HT-29 (cell line): ENCODE results near the gene PCDHB9. TPM values are rescaled to one million over a fixed set of nuclear protein-coding genes. Genes with fewer than 3 reads are reported as not detected.
"Not testable (repeated sequence)": the region's sequence is repeated elsewhere in the genome, so short reads cannot be mapped to it uniquely, and the experiment has no call there.

Source experiments
- DNase-seq: peaks from one replicate; pipeline ENCODE4 v3.0.0-alpha.2; 2015; ENCODE audit warnings: low spot score
- total RNA-seq: library from RNA; depleted of rRNA; stranded (reverse); fragments of >200 nt; shearing (Covaris generic); gene quantifications from 2 replicates; pipeline ENCODE4 v1.2.3, GENCODE V29; 2014

Gene PCDHB9
- total RNA-seq, 1 experiment from 2014 or later: 0.25 TPM

DNA sequence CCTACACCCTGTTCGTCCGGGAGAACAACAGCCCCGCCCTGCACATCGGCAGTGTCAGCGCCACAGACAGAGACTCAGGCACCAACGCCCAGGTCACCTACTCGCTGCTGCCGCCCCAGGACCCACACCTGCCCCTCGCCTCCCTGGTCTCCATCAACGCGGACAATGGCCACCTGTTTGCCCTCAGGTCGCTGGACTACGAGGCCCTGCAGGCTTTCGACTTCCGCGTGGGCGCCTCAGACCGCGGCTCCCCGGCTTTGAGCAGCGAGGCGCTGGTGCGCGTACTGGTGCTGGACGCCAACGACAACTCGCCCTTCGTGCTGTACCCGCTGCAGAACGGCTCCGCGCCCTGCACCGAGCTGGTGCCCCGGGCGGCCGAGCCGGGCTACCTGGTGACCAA lies 1.7 kb downstream of the PCDHB9 start:
- DNase-seq: not testable (repeated sequence)

DNA sequence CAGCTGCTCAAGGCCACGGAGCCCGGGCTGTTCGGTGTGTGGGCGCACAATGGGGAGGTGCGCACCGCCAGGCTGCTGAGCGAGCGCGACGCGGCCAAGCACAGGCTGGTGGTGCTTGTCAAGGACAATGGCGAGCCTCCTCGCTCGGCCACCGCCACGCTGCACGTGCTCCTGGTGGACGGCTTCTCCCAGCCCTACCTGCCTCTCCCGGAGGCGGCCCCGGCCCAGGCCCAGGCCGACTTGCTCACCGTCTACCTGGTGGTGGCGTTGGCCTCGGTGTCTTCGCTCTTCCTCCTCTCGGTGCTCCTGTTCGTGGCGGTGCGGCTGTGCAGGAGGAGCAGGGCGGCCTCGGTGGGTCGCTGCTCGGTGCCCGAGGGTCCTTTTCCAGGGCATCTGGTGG lies 2.2 kb downstream of the PCDHB9 start:
- DNase-seq: not testable (repeated sequence)

DNA sequence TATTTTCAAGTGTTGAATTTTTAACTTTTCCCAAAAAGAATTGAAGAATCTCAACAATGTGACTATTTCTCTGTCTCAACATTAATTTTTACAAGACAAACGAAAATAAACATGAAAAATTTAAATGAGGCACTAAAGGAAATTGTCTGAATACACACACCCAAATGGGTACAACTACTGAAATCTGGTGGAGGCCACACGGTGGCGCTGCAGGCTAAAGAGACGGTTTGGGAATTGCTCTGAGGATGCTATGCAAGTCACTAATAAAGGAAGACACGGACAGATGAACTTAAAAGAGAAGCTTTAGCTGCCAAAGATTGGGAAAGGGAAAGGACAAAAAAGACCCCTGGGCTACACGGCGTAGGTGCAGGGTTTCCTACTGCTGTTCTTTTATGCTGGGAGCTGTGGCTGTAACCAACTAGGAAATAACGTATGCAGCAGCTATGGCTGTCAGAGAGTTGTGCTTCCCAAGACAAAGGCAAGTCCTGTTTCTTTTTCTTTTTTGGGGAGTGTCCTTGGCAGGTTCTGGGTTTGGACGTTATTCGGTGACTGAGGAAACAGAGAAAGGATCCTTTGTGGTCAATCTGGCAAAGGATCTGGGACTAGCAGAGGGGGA lies 5.3 kb downstream of the PCDHB9 start, which contains the start of gene PCDHB10:
Gene PCDHB10, plus strand, starts transcription at position 244 of the 616 bp plus-strand sequence. Its CDS starts 200 bp downstream, at position 444.
- peak; percentile 54 for DNase-seq

DNA sequence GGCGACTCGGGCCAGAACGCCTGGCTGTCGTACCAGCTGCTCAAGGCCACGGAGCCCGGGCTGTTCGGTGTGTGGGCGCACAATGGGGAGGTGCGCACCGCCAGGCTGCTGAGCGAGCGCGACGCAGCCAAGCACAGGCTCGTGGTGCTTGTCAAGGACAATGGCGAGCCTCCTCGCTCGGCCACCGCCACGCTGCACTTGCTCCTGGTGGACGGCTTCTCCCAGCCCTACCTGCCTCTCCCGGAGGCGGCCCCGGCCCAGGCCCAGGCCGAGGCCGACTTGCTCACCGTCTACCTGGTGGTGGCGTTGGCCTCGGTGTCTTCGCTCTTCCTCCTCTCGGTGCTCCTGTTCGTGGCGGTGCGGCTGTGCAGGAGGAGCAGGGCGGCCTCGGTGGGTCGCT lies 7.4 kb downstream of the PCDHB9 start:
- DNase-seq: not testable (repeated sequence)

DNA sequence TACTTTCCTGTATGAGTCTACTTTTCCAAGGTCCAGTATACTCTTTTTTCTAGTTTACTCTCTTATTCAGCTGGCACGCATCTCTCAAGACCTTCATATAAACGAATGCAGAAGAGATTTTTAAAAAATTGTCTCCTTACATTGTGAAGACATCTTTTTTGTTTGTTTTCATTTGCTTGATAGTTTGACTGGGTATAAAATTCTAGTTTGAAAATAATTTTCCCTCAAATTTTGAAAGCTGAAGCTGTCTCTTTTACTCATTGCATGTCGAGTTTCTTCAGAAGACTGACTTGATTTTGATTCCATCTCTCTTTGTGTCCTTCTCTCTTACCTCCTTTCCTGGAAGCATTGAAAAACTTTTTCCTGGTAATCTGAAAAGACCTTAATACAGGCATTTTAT lies 9.4 kb downstream of the PCDHB9 start:
- DNase-seq: no peak

DNA sequence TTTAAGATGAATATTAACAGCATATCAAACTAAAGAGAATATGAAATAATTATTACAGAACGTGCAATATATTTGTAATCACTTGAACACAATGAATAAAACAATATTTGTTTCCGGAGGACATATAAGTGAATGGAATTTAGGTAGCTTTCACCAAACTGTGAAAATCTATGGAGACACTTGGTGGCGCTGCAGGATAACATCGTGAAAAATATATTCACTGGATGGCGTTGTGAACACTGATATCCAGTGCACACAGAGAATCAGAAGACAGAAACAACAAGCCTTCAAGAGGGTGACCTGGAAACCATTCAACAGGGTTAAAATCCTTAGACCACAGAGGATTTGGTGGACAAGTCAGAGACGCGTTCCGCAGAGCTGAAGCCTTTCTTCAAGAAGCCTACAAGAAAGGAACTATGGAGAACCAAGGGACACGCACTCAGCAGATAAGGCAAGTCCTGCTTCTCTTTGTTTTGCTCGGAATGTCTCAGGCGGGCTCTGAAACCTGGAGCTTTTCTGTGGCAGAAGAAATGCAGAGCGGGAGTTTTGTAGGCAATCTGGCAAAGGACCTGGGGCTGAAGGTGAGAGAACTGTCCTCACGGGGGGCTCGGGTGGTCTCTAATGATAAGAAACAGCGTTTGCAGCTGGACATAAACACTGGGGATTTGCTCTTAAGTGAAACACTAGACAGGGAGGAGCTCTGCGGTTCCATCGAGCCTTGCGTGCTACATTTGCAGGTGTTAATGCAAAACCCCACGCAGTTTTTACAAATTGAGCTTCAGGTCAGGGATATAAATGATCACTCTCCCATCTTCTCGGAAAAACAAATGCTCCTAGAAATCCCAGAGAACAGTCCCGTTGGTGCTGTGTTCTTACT lies 12.6 kb downstream of the PCDHB9 start, which contains the start of gene PCDHB11:
Gene PCDHB11, plus strand, starts transcription at position 269 of the 877 bp plus-strand sequence. Its CDS starts 148 bp downstream, at position 417.
- DNase-seq: no peak

DNA sequence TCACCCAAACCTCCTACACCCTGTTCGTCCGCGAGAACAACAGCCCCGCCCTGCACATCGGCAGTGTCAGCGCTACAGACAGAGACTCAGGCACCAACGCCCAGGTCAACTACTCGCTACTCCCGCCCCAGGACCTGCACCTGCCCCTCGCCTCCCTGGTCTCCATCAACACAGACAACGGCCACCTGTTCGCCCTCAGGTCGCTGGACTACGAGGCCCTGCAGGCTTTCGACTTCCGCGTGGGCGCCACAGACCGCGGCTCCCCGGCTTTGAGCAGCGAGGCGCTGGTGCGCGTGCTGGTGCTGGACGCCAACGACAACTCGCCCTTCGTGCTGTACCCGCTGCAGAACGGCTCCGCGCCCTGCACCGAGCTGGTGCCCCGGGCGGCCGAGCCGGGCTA lies 14.2 kb downstream of the PCDHB9 start:
- not testable (repeated sequence) for DNase-seq

DNA sequence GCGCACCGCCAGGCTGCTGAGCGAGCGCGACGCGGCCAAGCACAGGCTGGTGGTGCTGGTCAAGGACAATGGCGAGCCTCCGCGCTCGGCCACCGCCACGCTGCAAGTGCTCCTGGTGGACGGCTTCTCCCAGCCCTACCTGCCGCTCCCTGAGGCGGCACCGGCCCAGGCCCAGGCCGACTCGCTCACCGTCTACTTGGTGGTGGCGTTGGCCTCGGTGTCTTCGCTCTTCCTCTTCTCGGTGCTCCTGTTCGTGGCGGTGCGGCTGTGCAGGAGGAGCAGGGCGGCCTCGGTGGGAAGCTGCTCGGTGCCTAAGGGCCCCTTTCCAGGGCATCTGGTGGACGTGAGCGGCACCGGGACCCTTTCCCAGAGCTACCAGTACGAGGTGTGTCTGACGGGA lies 14.7 kb downstream of the PCDHB9 start:
- not testable (repeated sequence) for DNase-seq

DNA sequence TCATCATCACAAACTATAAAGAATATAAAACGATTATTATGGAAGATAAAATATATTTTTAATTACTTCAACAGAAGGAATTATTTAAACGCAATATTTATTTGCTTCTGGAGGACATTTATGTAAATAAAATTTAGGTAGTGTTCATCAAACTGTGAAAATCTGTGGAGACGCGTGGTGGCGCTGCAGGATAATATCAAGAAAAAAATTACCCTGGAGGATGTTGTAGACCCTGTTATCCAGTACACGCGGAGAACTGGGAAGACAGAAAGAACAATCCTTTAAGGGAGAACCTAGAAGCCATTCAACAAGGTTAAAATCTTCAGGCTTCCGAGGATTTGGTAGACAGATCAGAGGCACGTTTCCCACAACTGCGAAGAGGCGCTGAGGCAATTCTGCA lies 21.5 kb downstream of the PCDHB9 start, which contains the start of gene PCDHB12:
Gene PCDHB12, plus strand, starts transcription at position 242 of the 400 bp plus-strand sequence. CDS start 189 bp downstream, outside the sequence.
- no peak for DNase-seq

DNA sequence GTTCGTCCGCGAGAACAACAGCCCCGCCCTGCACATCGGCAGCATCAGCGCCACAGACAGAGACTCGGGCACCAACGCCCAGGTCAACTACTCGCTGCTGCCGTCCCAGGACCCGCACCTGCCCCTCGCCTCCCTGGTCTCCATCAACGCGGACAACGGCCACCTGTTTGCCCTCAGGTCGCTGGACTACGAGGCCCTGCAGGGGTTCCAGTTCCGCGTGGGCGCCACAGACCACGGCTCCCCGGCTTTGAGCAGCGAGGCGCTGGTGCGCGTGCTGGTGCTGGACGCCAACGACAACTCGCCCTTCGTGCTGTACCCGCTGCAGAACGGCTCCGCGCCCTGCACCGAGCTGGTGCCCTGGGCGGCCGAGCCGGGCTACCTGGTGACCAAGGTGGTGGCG lies 23.3 kb downstream of the PCDHB9 start:
- DNase-seq: not testable (repeated sequence)

DNA sequence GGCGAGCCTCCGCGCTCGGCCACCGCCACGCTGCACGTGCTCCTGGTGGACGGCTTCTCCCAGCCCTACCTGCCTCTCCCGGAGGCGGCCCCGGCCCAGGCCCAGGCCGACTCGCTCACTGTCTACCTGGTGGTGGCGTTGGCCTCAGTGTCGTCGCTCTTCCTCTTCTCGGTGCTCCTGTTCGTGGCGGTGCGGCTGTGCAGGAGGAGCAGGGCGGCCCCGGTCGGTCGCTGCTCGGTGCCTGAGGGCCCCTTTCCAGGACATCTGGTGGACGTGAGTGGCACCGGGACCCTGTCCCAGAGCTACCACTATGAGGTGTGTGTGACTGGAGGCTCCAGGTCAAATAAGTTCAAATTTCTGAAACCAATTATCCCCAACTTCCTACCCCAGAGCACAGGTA lies 23.9 kb downstream of the PCDHB9 start:
- not testable (repeated sequence) for DNase-seq

DNA sequence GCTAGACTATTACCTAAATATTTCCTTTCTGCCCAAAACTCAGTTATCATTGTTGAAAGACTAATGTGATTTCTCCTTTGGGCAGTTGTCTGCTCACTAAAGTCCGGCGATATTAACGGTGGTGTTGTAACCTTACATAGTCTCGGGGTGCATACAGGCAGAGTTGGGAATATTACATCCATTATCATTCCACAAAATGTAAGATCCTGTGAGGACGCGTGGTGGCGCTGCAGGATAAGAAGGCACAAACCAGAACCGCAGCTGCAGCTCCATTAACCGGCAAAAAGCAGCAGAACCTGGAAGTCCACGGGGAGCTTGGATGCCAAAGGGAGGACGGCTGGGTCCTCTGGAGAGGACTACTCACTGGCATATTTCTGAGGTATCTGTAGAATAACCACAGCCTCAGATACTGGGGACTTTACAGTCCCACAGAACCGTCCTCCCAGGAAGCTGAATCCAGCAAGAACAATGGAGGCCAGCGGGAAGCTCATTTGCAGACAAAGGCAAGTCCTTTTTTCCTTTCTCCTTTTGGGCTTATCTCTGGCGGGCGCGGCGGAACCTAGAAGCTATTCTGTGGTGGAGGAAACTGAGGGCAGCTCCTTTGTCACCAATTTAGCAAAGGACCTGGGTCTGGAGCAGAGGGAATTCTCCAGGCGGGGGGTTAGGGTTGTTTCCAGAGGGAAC lies 26.8 kb downstream of the PCDHB9 start, which contains the start of gene PCDHB13:
Gene PCDHB13, plus strand, starts transcription at position 264 of the 684 bp plus-strand sequence. Its CDS starts 205 bp downstream, at position 469.
- not testable (repeated sequence) for DNase-seq

DNA sequence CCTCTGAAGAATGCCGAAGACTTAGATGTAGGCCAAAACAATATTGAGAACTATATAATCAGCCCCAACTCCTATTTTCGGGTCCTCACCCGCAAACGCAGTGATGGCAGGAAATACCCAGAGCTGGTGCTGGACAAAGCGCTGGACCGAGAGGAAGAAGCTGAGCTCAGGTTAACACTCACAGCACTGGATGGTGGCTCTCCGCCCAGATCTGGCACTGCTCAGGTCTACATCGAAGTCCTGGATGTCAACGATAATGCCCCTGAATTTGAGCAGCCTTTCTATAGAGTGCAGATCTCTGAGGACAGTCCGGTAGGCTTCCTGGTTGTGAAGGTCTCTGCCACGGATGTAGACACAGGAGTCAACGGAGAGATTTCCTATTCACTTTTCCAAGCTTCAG lies 27.6 kb downstream of the PCDHB9 start:
- not testable (repeated sequence) for DNase-seq

DNA sequence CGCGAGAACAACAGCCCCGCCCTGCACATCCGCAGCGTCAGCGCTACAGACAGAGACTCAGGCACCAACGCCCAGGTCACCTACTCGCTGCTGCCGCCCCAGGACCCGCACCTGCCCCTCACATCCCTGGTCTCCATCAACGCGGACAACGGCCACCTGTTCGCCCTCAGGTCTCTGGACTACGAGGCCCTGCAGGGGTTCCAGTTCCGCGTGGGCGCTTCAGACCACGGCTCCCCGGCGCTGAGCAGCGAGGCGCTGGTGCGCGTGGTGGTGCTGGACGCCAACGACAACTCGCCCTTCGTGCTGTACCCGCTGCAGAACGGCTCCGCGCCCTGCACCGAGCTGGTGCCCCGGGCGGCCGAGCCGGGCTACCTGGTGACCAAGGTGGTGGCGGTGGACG lies 28.5 kb downstream of the PCDHB9 start:
- DNase-seq: not testable (repeated sequence)

DNA sequence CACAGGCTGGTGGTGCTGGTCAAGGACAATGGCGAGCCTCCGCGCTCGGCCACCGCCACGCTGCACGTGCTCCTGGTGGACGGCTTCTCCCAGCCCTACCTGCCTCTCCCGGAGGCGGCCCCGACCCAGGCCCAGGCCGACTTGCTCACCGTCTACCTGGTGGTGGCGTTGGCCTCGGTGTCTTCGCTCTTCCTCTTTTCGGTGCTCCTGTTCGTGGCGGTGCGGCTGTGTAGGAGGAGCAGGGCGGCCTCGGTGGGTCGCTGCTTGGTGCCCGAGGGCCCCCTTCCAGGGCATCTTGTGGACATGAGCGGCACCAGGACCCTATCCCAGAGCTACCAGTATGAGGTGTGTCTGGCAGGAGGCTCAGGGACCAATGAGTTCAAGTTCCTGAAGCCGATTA lies 29.1 kb downstream of the PCDHB9 start:
- DNase-seq: not testable (repeated sequence)

DNA sequence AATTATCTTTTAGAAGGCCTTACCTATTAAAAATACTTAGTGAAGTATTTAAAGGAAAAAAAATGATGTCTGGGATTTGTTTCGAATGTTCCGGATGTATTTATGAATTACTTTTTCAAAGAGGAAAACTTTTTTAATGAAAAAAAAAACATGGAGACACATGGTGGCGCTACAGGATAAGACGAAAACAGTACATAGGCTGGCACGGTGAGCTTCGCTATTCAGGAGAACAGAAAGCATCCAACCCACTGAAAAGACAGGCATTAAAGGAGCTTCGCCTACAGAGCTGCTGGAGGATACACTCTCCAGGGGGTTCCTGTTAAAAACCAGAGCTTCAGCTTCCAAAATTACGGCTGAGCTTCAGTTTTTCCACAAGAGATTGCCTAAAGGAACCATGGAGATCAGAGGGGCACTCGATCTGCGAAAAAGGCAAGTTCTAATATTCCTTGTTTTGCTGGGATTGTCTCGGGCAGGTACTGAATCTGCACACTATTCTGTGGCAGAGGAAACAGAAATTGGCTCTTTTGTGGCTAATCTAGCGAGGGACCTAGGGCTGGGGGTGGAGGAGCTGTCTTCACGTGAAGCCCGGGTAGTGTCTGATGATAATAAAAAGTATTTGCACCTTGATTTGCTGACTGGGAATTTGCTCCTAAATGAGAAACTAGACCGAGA lies 36.3 kb downstream of the PCDHB9 start, which contains the start of gene PCDHB14:
Gene PCDHB14, plus strand, starts transcription at position 232 of the 672 bp plus-strand sequence. Its CDS starts 163 bp downstream, at position 395.
- peak; percentile 52 for DNase-seq

DNA sequence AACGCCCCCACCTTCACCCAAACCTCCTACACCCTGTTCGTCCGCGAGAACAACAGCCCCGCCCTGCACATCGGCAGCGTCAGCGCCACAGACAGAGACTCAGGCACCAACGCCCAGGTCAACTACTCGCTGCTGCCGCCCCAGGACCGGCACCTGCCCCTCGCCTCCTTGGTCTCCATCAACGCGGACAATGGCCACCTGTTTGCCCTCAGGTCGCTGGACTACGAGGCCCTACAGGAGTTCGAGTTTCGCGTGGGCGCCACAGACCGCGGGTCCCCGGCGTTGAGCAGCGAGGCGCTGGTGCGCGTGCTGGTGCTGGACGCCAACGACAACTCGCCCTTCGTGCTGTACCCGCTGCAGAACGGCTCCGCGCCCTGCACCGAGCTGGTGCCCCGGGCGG lies 37.9 kb downstream of the PCDHB9 start:
- not testable (repeated sequence) for DNase-seq

DNA sequence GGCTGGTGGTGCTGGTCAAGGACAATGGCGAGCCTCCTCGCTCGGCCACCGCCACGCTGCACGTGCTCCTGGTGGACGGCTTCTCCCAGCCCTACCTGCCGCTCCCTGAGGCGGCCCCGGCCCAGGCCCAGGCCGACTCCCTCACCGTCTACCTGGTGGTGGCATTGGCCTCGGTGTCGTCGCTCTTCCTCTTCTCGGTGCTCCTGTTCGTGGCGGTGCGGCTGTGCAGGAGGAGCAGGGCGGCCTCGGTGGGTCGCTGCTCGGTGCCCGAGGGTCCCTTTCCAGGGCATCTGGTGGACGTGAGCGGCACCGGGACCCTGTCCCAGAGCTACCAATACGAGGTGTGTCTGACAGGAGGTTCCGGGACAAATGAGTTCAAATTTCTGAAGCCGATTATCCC lies 38.5 kb downstream of the PCDHB9 start:
- DNase-seq: not testable (repeated sequence)

DNA sequence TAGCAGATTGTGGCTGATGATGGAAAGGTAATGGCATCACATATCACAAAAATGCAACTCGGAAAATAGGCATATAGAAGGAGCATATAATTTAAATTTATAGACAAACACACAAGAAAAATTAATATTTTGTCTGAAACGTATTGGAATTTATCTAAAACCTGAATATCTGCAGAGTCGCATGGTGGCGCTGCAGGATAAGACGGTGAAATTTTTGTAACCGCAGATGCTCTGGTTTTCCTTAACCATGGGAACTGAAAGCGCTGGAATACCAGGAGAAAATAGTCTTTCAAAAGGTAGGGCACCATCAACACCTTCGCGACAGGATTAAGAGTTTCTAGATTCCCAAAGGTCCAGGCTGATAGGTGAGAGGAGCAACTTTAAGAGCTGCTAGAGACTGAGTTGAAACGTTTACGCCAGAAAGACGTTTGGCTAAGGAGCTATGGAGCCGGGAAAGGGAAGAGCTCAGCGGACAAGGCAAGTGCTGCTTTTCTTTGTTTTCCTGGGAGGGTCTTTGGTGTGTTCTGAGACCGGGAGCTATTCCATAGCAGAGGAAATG lies 47.2 kb downstream of the PCDHB9 start:
- DNase-seq: no peak

DNA sequence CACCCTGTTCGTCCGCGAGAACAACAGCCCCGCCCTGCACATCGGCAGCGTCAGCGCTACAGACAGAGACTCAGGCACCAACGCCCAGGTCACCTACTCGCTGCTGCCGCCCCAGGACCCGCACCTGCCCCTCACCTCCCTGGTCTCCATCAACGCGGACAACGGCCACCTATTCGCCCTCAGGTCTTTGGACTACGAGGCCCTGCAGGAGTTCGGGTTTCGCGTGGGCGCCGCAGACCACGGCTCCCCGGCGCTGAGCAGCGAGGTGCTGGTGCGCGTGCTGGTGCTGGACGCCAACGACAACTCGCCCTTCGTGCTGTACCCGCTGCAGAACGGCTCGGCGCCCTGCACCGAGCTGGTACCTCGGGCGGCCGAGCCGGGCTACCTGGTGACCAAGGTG lies 49.0 kb downstream of the PCDHB9 start:
- DNase-seq: not testable (repeated sequence)
